ENCODE measurements around the gene ABHD17A. TPM values are rescaled to one million over a fixed set of nuclear protein-coding genes. Genes with fewer than 3 reads are reported as not detected.

Gene ABHD17A
- total RNA-seq, 2 experiments from 2014 or later, result 112 to 113 TPM

DNA sequence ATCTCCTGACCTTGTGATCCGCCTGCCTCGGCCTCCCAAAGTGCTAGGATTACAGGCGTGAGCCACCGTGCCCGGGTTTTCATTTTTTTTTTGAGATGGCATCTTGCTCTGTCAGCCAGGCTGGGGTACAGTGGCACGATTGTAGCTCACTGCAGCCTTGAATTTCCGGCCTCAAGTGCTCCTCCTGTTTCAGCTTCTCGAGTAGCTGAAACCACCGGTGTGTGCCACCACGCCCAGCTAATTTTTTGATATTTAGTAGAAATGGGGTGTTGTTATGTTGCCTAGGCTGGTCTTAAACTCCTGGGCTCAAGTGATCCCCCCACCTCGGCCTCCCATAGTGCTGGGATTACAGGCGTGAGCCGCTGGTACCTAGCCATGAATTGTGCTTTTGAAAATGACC is 25.8 kb upstream of the ABHD17A start:
- Mint-ChIP-seq H3K4me1 (ENCODE audit: low read depth) (peaks cover 27% of the 10 kb centered on the region), H3K4me3 (no peak overlapping the region), H3K27me3 (no peaks in the 10 kb centered on the region), H3K36me3 (ENCODE audit: low read depth) (no peaks in the 10 kb centered on the region), H3K27ac (no peak overlapping the region), H3K9me3 (no peaks in the 10 kb centered on the region)
- intact Hi-C loops (cut with micrococcal nuclease), result no loop called here
- ATAC-seq (no peak), DNase-seq (no peak)
- ChIA-PET POLR2A (no interaction called here), CTCF (interaction anchor here (1.3 kb wide), 1 partner anchor 16 kb away, joined by 3 read pairs; no protein-coding TSS in a partner anchor)
- TF ChIP-seq CTCF (IDR thresholded peaks at IDR 0.05), result no peak

- ChIA-PET CTCF (interaction anchor here (1.3 to 1.7 kb wide), 3 partner anchors 17 to 35 kb away, joined by 3 to 4 read pairs (median 3); no protein-coding TSS in a partner anchor), POLR2A (interaction anchor here (1.1 kb wide), 1 partner anchor 81 kb away, joined by 3 read pairs; no protein-coding TSS in a partner anchor)
- Mint-ChIP-seq H3K4me3 (no peak overlapping the region), H3K27me3 (no peaks in the 10 kb centered on the region), H3K27ac (peak overlapping the region; percentile 50), H3K36me3 (ENCODE audit: low read depth) (peaks cover 5% of the 10 kb centered on the region), H3K9me3 (no peaks in the 10 kb centered on the region), H3K4me1 (ENCODE audit: low read depth) (peaks cover 33% of the 10 kb centered on the region)
- no peak for DNase-seq
- TF ChIP-seq CTCF (IDR thresholded peaks at IDR 0.05), result no peak
- ATAC-seq, result no peak
- intact Hi-C loops (cut with micrococcal nuclease), result no loop called here
These were observed 24.9 kb upstream of the ABHD17A start for GRCh38 chr19:1910177-1910576.

DNA sequence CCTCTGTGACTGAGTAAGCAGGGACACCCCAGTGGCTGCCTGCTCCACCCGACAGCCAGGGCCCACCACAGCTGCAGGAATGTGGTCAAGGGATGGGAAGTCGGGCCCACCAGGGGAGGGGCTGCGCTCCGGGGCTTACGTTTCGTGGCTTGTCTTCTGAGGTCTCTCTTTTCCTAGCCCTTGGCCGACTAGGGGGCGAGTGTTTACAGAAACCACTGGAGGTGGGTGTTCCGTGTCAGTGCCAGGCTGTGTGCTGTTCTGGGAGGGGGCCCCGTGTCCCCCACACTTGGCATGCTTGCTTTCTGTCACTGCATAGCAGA is 24.4 kb upstream of the ABHD17A start:
- intact Hi-C loops (cut with micrococcal nuclease), result no loop called here
- no peak for TF ChIP-seq CTCF (IDR thresholded peaks at IDR 0.05)
- H3K4me3 Mint-ChIP-seq, result no peak overlapping the region
- peaks cover 5% of the 10 kb centered on the region for H3K36me3 Mint-ChIP-seq (ENCODE audit: low read depth)
- ChIA-PET CTCF (interaction anchor here (1.5 to 1.7 kb wide), 2 partner anchors 19 to 35 kb away, joined by 3 to 4 read pairs; no protein-coding TSS in a partner anchor), POLR2A (interaction anchor here (1.1 kb wide), 1 partner anchor 81 kb away, joined by 3 read pairs; no protein-coding TSS in a partner anchor)
- H3K27me3 Mint-ChIP-seq, result no peaks in the 10 kb centered on the region
- no peak for ATAC-seq
- DNase-seq, result no peak
- no peaks in the 10 kb centered on the region for H3K9me3 Mint-ChIP-seq
- peaks cover 35% of the 10 kb centered on the region for H3K4me1 Mint-ChIP-seq (ENCODE audit: low read depth)
- no peak overlapping the region for H3K27ac Mint-ChIP-seq

DNA sequence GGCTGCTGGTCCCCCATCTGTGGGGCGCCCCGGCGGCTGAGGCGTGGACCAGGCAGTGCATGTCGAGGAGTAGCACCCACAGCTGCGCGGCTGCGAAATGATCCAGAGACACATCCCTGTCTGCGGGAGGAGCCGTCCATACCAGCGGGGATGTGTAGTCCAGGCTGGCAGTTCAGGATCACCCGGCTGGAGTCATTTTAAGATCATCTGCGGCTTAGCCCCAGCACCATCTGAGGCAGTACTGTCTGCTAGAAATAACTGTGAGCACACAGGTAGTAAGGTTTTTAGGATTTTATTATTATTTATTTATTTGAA is 23.0 kb upstream of the ABHD17A start:
- peaks cover 46% of the 10 kb centered on the region for H3K4me1 Mint-ChIP-seq (ENCODE audit: low read depth)
- CTCF ChIA-PET, result no interaction called here

More for the DNA sequence above, 23.0 kb upstream of the ABHD17A start:
- no peak for TF ChIP-seq CTCF (IDR thresholded peaks at IDR 0.05)
- H3K9me3 Mint-ChIP-seq, result no peaks in the 10 kb centered on the region
- intact Hi-C loops (cut with micrococcal nuclease), result no loop called here
- H3K27me3 Mint-ChIP-seq, result no peaks in the 10 kb centered on the region
- H3K36me3 Mint-ChIP-seq (ENCODE audit: low read depth), result peaks cover 5% of the 10 kb centered on the region
- no peak overlapping the region for H3K4me3 Mint-ChIP-seq
- no peak overlapping the region for H3K27ac Mint-ChIP-seq
- POLR2A ChIA-PET, result no interaction called here
- ATAC-seq (no peak), DNase-seq (no peak)

All from activated CD8-positive, alpha-beta T cell treated with anti-CD3 and anti-CD28 coated beads for 36 hours (primary cell).